ENCODE data around the gene CSMD2. TPM values are rescaled to one million over a fixed set of nuclear protein-coding genes. Genes with fewer than 3 reads are reported as not detected.

Gene CSMD2
- total RNA-seq, 1 donor from 2014 or later: 0.55 TPM

DNA sequence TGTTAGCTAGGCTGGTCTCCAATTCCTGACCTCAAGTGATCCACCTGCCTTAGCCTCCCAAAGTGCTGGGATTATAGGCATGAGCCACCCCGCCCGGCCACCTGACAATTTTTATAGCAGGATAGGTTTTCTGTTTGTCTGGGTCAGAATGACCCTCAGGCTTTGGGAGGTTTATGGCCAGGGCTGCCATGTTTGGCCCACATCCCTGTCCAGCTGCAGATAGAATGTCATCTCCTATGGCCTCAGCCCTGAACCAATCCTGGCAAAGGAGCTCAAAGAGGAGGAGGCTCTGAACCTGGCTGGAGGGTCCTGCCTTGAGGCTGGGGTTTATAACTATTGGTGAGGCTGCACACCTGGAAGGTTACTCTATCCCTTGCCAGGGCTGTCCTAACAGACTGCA lies 218.2 kb downstream of the CSMD2 start:
- DNase-seq (ENCODE audit: low spot score): no peak
- Mint-ChIP-seq H3K27me3 (ENCODE audit: low read depth) (peaks cover 4% of the 10 kb centered on the region), H3K36me3 (ENCODE audit: low read depth) (no peaks in the 10 kb centered on the region), H3K27ac (ENCODE audit: unreplicated experiment) (no peak overlapping the region), H3K9me3 (ENCODE audit: low read depth) (no peaks in the 10 kb centered on the region), H3K4me1 (ENCODE audit: low read depth) (peaks cover 16% of the 10 kb centered on the region), H3K4me3 (ENCODE audit: unreplicated experiment) (no peak overlapping the region)
- TF ChIP-seq CTCF (IDR thresholded peaks at IDR 0.05): no peak

DNA sequence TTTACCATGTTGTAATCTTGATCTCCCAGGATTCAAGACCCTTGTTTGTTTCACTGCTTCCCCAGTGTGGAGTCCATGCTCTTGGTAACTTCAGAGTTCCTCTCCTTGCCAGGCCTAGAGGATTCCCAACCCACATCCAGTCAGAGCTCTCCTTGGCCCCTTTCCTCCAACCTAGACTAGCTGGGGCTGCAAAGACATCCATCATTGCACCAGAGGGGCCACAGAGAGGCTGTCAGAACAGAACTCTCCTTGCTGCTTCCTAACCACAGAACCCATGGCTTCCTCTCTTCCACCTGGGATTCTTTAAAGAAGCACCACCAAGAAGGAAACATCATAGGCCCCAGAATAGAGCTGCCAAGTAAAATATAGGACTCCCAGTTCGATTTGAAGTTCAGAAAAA lies 220.2 kb downstream of the CSMD2 start:
- H3K4me1 Mint-ChIP-seq (ENCODE audit: low read depth): peaks cover 16% of the 10 kb centered on the region
- no peaks in the 10 kb centered on the region for H3K9me3 Mint-ChIP-seq (ENCODE audit: low read depth)
- H3K27me3 Mint-ChIP-seq (ENCODE audit: low read depth): peaks cover 6% of the 10 kb centered on the region
- DNase-seq (ENCODE audit: low spot score): no peak
- no peak overlapping the region for H3K27ac Mint-ChIP-seq (ENCODE audit: unreplicated experiment)
- no peak for TF ChIP-seq CTCF (IDR thresholded peaks at IDR 0.05)
- no peaks in the 10 kb centered on the region for H3K36me3 Mint-ChIP-seq (ENCODE audit: low read depth)
- no peak overlapping the region for H3K4me3 Mint-ChIP-seq (ENCODE audit: unreplicated experiment)

DNA sequence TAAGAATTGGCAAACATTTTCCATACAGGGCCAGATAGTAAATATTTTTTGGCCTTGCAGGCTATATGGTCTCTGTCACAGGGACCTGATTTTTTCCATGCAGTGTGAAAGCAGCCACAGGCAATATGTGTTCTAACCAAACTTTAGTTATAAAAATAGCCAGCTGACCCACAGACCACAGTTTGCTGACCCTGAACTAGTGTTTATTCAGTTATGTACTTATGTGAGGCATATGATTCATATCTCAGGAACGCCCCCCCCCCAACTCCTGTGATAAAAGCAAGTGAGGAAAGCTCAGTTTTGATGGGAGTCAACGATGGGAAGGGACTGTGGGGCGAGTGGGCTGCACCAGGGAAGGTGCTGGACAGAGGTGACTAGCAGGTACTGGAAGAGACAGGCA lies 221.1 kb downstream of the CSMD2 start:
- Mint-ChIP-seq H3K4me3 (ENCODE audit: unreplicated experiment) (no peak overlapping the region), H3K4me1 (ENCODE audit: low read depth) (peaks cover 16% of the 10 kb centered on the region), H3K27ac (ENCODE audit: unreplicated experiment) (peak overlapping the region; percentile 64), H3K36me3 (ENCODE audit: low read depth) (no peaks in the 10 kb centered on the region), H3K9me3 (ENCODE audit: low read depth) (peaks cover 2% of the 10 kb centered on the region), H3K27me3 (ENCODE audit: low read depth) (peaks cover 4% of the 10 kb centered on the region)
- no peak for TF ChIP-seq CTCF (IDR thresholded peaks at IDR 0.05)
- no peak for DNase-seq (ENCODE audit: low spot score)

DNA sequence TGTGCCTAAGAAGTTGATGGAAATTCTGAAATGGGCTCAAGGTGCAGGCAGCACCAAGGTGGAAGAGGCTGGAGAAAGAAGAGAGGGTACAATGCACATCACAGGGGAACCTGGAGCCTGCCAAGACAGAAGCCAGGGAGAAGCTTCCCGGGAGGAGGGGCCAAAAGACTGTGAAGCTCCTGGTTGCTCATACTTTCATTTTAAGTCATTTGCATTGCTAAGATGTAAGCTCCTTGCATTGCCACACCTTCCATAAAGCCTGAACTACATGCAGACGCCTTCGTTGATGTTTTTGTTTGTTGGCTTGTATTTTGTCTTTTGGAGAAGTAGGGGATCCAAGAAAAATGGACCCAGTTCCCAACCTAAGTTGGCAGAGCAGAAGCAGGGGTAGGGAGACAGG lies 232.2 kb downstream of the CSMD2 start:
- Mint-ChIP-seq H3K4me1 (ENCODE audit: low read depth) (no peaks in the 10 kb centered on the region), H3K27me3 (ENCODE audit: low read depth) (peaks cover 4% of the 10 kb centered on the region), H3K9me3 (ENCODE audit: low read depth) (peaks cover 10% of the 10 kb centered on the region), H3K4me3 (ENCODE audit: unreplicated experiment) (no peak overlapping the region), H3K27ac (ENCODE audit: unreplicated experiment) (no peak overlapping the region), H3K36me3 (ENCODE audit: low read depth) (peaks cover 1% of the 10 kb centered on the region)
- no peak for DNase-seq (ENCODE audit: low spot score)
- TF ChIP-seq CTCF (IDR thresholded peaks at IDR 0.05): no peak

DNA sequence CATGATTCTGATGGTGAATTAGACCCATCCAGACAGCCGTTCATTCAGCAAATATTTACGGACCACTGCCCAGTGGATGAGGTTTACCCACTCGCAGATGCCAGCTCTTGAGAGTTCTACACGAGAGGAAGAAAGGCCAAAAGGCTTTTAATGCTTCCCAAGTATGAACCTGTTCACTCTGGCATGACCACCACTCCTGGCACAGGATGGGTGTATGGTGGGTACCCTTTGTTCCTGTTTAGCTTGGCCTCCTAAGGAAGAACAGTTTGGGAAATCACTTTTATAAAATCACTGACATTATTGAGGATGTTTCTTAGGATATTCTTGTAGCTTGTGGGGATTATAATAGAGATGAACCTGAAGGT lies 233.9 kb downstream of the CSMD2 start:
- Mint-ChIP-seq H3K4me3 (ENCODE audit: unreplicated experiment) (no peak overlapping the region), H3K9me3 (ENCODE audit: low read depth) (peaks cover 13% of the 10 kb centered on the region)
- TF ChIP-seq CTCF (IDR thresholded peaks at IDR 0.05): no peak

More for the DNA sequence above, 233.9 kb downstream of the CSMD2 start:
- H3K27ac Mint-ChIP-seq (ENCODE audit: unreplicated experiment): no peak overlapping the region
- peaks cover 4% of the 10 kb centered on the region for H3K27me3 Mint-ChIP-seq (ENCODE audit: low read depth)
- H3K36me3 Mint-ChIP-seq (ENCODE audit: low read depth): peaks cover 1% of the 10 kb centered on the region
- no peak for DNase-seq (ENCODE audit: low spot score)
- H3K4me1 Mint-ChIP-seq (ENCODE audit: low read depth): no peaks in the 10 kb centered on the region
